Erythroblast (primary cell): ENCODE measurements around the gene CERS1.

Source experiments
- GATA1 ChIP-seq: IDR thresholded peaks from 2 replicates; pipeline ENCODE4 v1.6.1; 2011; ENCODE audit warnings: low read depth, mild to moderate bottlenecking, control low read depth, low read length, moderate library complexity
- POLR2A ChIP-seq: IDR thresholded peaks from 2 replicates; pipeline ENCODE4 v1.6.1; 2011; ENCODE audit warnings: mild to moderate bottlenecking, low read length

GRCh38 chr19:18860302-18860700 is 35.7 kb downstream of the CERS1 start:
- TF ChIP-seq POLR2A (no peak), GATA1 (no peak)
